ENCODE results near the gene GLB1L3. TPM values are rescaled to one million over a fixed set of nuclear protein-coding genes. Genes with fewer than 3 reads are reported as not detected.

GLB1L3 gene
- total RNA-seq, 1 experiment from 2014 or later: not detected

DNA sequence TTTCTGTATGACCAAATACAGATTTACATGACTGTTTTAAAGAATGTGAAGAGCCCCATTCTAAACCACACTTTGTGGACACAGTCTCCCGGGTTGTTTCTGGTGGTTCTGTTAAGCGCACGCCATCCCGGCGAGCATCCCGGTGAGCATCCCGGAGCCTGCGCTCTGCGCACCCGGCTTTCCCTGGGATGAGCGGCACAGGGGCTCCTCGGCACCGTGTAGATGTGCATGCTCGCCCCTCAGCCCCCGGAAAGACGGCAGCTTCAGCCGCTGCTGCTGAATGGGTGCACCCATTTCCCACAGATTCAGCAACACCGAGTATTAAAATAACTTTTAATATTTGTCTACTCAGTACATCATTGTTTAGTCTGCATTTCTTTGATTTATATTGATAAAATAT is 91.6 kb downstream of the GLB1L3 start:
- ChIA-PET CTCF (no interaction called here), POLR2A (no interaction called here), RAD21 (ENCODE audit: low non-redundant PET in 1 of 2, low total read pairs in 2 of 2, uncharacterized antibody in 2 of 2, unreplicated experiment in 2 of 2) (no interaction called here)
- H3K79me2 ChIP-seq (ENCODE audit: insufficient read depth, low read length): no peaks in the 10 kb centered on the region
- H3K4me3 ChIP-seq (replicated peaks in 1 of 2; ENCODE audit: low read depth in 1 of 2, low read length in 2 of 2): no peak overlapping the region
- no peaks in the 10 kb centered on the region for H3K4me1 ChIP-seq (ENCODE audit: control insufficient read depth in 1 of 2, insufficient read depth in 2 of 2, low read length in 2 of 2)
- ATAC-seq (no peak), DNase-seq (ENCODE audit: low read depth, low spot score) (no peak)
- H2AFZ ChIP-seq (ENCODE audit: low read depth, low read length, poor library complexity, severe bottlenecking): no peak overlapping the region
- no peaks in the 10 kb centered on the region for H4K20me1 ChIP-seq (ENCODE audit: insufficient read depth)
- no peaks in the 10 kb centered on the region for H3K9me3 ChIP-seq (ENCODE audit: control insufficient read depth in 1 of 2, insufficient read depth in 1 of 2, low read depth in 1 of 2, low read length in 2 of 2)
- no peaks in the 10 kb centered on the region for H3K27me3 ChIP-seq (ENCODE audit: insufficient read depth, low read length)
- H3K4me2 ChIP-seq (ENCODE audit: low read length): no peak overlapping the region
- TF ChIP-seq SP1 (IDR thresholded peaks at IDR 0.05; ENCODE audit: low read depth) (no peak), YY1 (IDR thresholded peaks at IDR 0.05; ENCODE audit: extremely low read depth, insufficient replicate concordance, low read depth, low read length) (no peak), SRF (IDR thresholded peaks at IDR 0.05; ENCODE audit: low read depth) (no peak), ZNF274 (IDR thresholded peaks at IDR 0.05; ENCODE audit: low read depth, low read length) (no peak), POLR2A (IDR thresholded peaks at IDR 0.05; ENCODE audit: borderline replicate concordance, extremely low read depth, insufficient read depth, insufficient read length) (no peak), EGR1 (IDR thresholded peaks at IDR 0.05; ENCODE audit: low read depth) (no peak)
- H3K27ac ChIP-seq (ENCODE audit: low read depth, low read length): no peak overlapping the region
- no peak overlapping the region for H3K9ac ChIP-seq (ENCODE audit: low read length)
- H3K36me3 ChIP-seq (ENCODE audit: control insufficient read depth in 1 of 2, insufficient read depth in 2 of 2, low read length in 2 of 2): no peaks in the 10 kb centered on the region
- intact Hi-C loops (cut with micrococcal nuclease): no loop called here
- no peaks in the 10 kb centered on the region for H3K9me2 ChIP-seq (ENCODE audit: insufficient read depth)
- no TSS peak for BruUV-seq (replicated peaks)

Other genes with a start within 250 kb of the GLB1L3 start
- 0.25 TPM for gene JAM3, start 207.3 kb upstream of the GLB1L3 start, total RNA-seq (2021; ENCODE audit: unreplicated experiment)
- 71.0 TPM for gene NCAPD3, start 52.4 kb upstream of the GLB1L3 start, total RNA-seq (2021; ENCODE audit: unreplicated experiment)
- 26.6 TPM for gene VPS26B, start 51.7 kb upstream of the GLB1L3 start, total RNA-seq (2021; ENCODE audit: unreplicated experiment)
- 32.2 TPM for gene THYN1, start 23.0 kb upstream of the GLB1L3 start, total RNA-seq (2021; ENCODE audit: unreplicated experiment)
- 21.0 TPM for gene ACAD8, start 22.8 kb upstream of the GLB1L3 start, total RNA-seq (2021; ENCODE audit: unreplicated experiment)
- gene GLB1L2, start 55.6 kb downstream of the GLB1L3 start, total RNA-seq (2021; ENCODE audit: unreplicated experiment): 27.1 TPM
- gene B3GAT1, start 135.9 kb downstream of the GLB1L3 start, total RNA-seq (2021; ENCODE audit: unreplicated experiment): not detected